Pulmonary artery endothelial cell (primary cell): ENCODE results near the gene KSR2. TPM values are rescaled to one million over a fixed set of nuclear protein-coding genes. Genes with fewer than 3 reads are reported as not detected.

Experiments
- DNase-seq: peaks from one replicate; pipeline ENCODE4 v3.0.0-alpha.2; 2011; ENCODE audit warnings: low read depth, low spot score
- total RNA-seq: library from RNA; depleted of rRNA; stranded (reverse); fragments of >200 nt; gene quantifications from 2 replicates; pipeline ENCODE4 v1.2.3, GENCODE V29; 2014

KSR2 gene
- total RNA-seq, 1 donor from 2014 or later = 0.99 TPM

DNA sequence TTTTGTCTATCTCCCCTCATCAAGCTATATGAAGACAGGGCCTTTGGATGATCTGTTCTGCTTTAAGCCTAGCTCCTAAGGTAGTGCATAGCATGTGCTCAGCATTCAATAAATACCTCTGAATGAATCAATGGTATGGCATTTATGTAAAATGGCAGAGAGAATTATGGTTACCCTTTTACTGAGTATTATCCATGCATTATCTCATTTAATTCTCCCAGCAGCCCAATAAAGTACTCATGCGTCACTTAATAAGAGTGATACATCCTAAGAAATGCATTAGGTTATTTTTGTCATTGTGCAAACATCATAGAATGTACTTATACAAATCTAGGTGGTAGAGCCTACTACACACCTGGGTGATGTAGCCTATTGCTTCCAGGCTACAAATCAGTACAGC, 269.7 kb downstream of the KSR2 start:
- DNase-seq = no peak

DNA sequence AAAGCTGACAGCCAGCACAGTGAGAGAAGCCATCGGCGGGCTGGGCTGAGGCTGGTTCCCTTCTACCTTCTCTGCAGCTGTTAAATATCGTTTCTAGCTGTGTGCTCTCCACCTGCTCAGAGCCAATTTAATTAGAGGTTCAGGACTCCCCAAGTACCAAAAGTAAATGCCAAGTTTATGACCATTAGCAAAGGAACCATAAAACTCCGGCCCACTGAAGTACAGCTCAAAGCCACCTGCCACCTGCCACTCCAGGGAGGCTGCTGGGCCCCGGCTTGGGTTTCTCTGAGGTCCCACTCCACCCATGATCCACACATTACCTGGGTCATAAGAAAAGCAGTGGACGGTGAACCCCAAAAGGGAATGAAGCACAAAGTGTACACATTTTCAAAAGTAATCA, 272.8 kb downstream of the KSR2 start:
- DNase-seq = no peak

DNA sequence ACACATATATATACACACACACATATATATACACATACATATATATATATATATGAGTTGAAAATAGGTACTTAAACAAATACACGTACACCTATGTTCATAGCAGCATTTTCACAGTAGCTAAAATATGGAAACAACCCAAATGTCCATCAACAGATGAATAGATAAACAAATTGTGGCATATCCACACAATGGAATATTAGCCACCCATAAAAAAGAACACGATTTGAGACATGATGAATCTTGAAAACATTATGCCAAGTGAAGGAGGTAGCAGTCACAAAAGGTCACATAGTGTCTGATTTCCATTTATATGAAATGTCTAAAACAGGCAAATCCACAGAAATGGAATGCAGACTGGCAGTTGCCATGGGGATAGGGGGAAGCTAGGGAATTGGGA, 276.3 kb downstream of the KSR2 start:
- no peak for DNase-seq

DNA sequence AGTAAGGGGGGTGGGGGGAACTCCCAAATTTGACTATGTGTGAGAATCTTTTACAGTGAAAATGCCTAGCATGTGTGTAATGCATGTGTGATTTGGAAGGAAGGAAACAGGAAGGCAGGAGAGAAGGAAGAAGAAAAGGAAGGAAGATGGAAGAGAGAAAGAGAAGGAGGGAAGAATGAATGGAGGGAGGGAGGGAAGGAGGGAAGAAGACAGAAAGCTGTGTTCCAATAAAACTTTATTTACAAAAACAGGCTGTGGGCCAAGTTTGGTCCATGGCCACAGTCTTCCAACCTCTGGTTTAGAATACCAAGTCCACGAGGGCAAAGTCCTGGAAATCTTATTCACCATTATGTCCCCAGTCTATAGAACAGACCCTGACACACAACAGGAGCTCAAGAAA, 278.9 kb downstream of the KSR2 start:
- DNase-seq = no peak

DNA sequence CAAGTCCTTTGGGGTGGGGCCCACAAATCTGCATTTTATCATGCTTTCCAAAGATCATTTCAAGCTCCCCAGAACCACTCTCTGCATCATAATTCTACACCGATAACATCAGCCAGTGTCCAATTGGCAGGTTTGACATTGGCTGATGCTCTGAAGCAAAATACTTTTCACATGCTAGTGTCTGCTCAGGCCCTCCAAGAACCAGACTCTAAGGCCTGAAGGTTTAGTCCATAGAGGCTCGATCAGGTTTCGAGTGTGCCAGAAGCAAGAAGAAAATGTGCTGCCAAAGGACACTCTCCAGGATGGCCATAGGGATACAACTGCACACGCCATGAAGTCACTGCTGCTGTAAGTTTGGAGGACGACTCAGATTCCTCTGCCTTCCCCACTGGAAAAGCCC, 280.3 kb downstream of the KSR2 start:
- no peak for DNase-seq

DNA sequence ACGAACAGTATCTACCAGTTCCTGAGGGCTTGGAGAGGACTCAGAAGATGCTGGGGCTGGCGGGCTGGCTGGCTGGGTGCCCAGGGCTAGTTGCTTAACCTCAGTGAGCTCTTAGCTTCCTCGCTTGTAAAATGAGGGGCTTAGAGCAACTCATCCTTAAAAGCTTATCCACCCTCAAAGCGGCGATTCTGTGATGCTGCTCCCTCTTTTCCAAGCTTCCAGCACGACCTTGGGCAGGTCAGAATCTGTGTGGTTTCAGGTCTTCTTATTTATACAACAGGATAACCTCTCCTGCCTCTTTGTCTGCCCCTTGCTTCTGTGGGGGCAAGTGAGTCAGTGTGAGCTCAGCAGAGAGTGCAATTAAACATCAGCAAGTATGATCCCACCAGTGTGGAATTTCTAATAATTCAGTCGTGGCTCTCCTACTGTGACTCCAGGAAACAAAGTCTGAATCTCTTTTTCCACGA, 281.8 kb downstream of the KSR2 start:
- DNase-seq = peak; percentile 81

DNA sequence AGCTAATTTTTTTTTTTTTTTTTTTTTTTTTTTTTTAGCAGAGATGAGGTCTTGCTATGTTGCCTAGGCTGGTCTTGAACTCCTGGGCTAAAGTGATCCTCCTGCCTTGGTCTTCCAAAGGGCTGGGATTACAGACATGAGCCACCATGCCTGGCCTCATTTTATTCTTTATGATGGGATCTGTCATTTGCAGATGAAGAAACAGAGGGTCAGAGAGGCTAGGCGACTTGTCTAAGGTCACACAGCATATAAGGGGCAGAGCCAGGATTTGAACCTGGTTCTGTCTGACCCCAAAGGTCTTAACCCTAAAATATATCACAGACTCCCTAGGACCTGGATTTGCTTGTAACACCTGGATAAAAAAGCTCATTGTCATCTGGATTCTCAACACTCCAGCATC, 282.6 kb downstream of the KSR2 start:
- DNase-seq = no peak

DNA sequence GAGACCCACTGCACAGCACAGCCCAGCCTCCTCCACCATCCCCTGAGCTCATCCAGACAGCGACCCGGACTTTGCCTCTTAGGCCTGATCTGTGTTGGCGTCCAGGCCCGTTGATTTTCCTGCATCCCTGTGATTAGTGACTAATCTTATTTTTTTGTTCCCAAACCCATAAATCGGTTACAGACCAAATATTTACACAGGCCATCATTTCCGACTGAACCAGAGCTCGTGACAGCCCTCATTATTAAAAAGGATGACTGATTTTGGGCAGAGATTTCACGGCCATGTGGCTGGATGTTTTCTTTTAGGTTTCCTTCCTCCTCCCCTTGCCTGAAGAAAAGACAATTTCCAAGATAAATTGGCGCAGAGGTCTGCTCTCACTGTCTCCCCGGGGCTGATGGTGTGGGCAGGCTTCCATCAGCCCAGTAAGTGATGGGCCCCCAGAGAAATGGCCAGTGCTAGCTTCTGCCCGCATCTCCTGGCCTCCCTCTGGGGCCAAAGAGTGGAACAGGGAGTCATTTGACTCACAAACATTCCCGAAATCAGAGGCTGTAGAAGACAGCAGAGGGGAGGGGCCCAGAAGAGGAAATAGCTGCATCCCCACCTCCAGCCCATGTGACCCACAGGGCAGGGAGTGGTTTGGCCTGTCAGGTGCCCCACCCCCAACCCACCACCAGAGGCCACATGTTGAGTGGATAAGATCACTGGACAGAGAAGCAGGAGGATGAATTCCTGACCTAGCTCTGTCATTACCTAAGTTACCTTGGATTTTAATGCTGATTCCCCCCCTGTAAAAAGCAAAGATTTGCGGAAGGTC, 283.5 kb downstream of the KSR2 start:
- peak; percentile 85 for DNase-seq

DNA sequence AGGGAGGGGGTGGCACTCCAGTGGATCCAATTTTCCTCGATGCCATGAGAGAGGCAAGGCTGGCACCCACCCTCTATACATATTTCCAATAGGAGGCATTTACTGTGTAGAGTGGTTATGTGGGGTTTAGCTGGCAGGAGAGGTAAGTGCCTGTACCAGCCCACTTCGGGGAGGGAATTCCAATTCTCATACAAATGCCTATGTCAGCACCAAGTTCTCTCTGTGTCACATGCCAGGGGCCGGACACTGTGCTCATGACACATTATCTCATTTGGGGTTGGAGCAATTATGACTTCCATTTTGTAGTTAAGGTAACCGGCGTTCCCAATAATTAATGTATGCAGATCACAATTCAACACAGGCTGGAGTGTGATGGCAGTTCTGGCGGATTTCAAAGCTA, 284.3 kb downstream of the KSR2 start:
- DNase-seq = no peak

DNA sequence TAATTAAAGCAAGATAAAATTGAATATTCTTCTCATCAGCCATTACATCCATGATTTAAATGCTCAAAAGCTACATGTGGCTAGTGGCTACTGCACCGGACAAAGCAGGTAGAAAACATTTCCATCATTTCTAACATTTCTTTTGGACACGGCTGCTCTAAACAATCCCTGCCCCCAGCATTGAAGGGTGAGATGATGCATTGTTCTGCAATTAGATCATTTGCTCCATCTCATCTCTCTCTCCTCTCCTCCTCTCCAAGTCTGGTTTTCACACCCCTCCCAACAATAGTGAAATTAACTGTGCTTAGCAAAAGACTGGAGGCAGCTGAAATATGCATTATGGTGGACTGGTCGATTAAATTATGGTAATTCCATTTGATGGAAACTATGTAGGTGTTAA, 288.5 kb downstream of the KSR2 start:
- DNase-seq = peak; percentile 39

DNA sequence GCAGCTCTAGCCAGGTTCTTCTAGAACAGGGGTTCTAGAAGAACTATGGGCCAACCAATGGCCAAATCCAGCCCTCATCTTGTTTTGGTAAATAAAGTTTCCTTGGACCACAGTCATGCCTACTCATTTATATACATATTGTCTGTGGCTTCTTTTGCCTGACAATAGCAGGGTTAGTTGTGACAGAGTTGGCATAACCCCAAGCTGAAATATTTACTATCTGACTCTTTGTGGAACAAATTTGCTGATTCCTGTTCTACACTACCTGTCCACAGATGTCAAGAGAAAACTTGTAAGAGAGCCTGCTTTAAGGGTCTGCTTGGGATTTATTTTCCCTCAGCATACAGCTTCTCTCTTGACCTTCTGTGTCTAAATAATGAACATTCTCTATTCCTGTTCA, 289.0 kb downstream of the KSR2 start:
- no peak for DNase-seq

DNA sequence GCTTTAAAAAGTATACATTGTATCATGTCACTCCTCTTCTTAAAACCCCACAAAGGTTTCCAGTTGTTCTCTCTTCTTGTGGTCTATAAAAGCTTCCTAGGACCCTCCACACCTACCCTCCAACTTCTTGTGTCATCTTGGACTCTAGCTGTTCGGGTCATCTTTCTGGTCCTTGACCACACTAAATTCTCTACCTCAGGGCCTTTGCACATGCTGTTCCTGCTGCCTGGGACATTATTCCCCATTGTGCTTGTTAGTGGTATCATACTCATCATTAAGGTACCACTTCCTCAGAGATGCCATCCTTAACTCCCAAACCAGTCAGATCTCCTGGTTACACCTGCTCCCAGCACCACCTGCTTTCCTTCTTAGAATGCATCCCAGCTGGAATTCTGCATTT, 294.0 kb downstream of the KSR2 start:
- no peak for DNase-seq

DNA sequence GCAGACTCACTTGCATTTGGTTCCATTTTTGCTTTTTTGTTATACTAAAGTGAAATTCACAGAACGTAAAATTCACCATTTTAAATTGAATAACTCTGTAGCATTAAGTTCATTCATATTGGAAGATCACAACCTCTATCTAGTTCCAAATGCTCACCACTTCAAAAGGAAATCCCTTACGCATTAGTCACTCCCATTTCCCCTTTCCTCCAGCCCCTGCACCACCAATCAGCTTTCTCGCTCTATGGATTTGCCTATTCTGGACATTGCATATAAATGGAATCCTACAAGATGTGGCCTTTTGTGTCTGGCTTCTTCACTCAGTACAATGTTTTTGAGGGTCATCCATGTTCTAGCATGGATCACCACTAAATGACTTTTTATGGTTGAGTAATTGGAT, 294.5 kb downstream of the KSR2 start:
- DNase-seq = peak; percentile 70

DNA sequence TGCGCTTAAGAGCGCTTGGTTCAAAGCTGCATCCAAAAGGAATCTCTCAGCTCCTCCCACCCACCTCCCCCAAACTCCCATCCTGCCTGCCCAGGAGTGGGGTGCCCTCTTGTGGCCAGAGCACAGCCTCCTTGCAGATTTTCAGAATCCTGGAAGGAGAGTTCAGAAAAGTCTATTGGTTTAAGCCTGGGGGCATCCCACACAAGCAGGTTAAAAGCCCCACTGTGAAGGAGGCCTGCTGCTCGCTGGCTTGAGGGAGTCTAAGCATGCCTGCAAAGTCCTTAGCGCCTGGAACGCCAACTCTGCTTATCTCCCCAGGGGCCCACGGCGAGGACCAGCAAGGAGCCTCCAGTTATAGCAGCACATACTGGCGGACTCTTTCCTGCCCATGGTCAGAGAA, 297.1 kb downstream of the KSR2 start:
- DNase-seq = no peak

DNA sequence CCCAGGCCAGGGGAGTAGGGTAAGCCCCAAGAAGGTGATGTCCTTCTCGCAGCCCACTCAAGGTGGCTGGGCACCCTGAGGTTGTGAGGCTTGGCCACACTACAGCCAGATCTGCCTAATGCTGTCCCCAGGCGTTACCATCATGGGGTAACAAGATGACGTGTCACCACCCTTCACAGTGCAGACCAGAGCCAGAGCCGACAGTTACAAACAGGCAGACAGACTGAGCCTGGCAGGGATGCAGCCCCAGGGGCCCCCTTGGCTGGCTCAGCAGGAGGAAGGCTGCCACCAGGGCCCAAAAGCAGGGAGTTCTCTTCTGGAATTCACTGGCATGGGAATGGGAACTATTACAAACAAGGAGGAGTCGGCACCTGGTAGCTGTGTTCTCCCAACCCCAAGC, 304.6 kb downstream of the KSR2 start:
- DNase-seq = no peak

DNA sequence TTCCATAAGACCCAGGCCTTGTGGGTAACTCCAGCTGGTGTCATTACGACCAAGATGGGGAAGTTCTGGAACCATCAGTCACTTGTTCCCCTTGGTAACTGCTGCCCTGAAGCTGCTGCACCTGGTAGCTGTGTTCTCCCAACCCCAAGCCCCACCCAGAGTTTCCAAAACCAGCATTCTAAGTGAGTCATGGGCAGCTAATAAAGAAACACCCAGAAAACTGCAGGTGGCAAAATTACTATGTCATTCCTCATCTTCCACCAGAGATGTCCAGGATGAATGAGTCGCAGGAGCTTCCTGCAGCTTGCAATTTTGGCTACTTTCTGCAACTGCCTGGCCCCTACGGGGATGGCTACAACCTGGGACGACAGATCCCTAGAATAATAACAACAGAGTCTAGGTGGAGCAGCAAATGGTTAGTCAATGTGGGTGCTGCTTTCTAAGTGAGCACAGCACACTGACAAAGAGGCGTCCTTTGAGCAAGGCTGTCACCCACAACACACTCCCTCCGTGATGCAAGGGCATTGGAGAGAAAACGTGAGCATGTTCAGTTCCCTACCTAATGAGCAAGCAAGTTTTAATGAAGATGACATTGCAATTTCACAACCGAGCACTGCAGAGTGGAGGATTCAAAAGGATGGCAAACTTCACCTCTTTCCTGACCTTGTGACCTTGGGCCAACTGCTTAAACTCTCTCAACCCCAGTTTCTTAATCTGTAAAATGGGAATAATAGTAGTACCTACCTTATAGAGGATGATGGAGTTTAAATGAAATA, 306.0 kb downstream of the KSR2 start:
- no peak for DNase-seq

DNA sequence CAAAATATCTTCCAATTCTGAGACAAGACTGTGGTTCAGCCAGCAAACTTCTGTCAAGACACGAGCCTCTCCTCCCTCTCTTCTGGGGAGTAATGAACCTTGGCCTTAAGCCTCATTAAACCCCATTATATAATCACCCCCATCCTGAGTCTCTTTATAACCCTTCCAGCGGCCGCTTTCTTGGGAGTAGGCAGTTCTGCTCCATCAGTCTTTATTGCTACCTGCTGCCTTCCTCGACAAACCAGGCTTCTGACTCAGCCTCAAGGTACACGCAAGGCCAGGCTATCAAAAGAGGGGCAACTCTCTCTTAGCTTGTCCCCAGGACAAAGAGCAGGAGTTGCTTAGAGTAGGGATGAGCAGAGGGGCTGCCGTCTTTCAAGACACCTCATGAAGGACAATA, 306.6 kb downstream of the KSR2 start:
- no peak for DNase-seq

DNA sequence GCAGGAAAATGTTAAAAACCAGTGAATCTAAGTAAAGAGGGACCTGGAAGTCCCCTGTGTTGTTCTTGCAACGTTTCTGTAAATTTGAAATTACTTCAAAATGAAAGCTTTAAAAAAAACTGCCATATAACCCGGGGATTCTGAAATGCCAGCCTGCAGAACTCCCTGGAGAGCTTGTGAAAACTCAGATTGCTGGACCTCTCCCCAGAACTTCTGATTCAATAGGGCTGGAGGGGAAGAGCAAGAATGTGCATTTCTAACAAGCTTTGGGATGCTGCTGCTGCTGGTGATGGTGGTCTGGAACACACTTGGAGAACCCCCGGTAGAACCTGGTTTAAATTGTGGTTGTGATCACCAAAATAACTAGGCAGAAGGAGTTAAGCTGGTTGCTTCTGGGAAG, 307.3 kb downstream of the KSR2 start:
- no peak for DNase-seq

DNA sequence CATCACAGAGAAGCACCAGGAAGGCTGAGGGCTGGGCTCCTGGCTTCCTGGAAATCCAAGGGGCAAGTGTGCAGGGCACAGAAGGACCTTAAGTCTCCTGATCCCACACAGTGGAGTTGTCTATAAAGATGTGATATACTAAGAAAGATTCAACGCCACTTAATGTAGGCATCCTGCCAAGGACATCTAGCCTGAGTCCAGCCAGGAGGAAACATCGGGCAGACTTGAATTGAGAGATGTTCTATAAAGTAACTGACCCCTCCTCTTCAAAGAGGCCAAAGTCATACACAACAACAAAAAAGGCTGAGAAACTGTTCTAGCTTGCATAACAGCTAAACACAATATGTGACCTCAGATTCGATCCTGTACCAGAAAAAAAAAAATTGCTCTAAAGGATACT, 307.9 kb downstream of the KSR2 start:
- DNase-seq = no peak

DNA sequence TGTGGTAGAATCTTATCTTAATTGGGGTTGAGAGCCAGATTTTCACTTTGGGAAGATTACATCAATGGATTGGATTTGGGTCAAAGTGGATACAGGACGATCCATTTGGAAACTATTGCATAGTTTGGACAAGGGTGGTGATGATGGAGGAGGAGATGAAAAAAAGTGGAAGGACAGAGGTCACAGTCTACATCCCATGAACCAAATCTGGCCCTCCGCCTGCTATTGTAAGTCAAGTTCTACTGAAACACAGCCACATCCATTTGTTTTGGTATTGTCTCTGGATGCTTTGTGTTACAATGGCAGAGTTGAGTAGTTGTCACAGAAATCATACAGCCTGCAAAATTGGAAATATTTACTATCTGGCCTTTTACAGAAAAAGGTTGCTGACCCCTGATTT, 310.6 kb downstream of the KSR2 start:
- no peak for DNase-seq

DNA sequence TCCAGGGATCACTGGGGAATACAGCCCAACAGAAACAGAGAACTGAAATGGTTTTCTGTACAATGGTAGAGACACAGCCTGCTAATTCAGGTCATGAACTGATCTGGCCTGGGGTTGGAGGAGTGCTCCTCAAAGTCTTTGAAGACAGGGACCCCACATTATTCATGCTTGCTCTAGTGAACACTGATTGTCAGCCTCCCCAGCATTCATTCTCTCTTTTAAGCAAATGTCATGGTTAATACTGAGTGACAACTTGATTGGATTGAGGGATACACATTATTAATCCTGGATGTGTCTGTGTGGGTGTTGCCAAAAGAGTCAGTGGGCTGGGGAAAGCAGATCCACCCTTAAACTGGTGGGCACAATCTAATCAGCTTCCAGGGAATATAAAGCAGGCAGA, 319.0 kb downstream of the KSR2 start:
- DNase-seq = no peak

DNA sequence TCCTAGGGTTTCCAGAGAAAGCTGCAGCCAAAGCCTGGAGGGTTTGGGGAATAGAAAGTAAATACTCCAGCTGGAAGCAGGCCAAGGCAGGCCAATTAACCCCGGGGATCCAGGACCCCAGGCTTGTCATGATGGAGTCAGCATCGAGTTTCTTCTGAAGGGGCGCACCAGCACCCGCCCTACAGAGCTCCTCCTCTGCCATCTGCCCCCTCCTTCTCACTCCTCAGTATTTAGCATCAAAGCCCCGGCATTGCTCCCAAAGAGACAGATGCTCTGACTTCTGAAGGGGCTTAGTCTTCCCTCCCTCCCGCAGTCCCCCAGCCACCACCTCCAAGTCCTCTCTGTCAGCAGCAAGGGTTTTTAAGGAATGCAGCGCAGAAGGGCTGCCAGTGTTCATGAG, 322.3 kb downstream of the KSR2 start:
- DNase-seq = no peak

DNA sequence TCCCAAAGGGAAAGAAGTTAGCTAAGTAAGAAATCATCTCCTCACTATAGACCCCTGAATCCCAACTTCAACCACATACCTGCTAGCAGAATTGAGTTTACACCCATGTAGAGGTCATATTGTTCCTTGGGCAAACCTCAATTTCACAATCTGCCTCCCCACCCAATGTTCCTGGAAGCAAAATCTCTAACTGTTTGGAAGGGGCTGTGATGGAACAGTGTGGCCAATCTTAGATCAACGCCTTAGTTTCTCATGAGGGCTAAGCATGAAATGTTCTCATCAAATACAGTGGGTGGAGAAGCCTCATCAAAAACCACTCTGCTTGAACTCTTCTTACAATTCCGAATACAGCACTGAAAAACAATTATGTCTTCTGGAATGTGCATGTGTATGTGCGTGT, 323.3 kb downstream of the KSR2 start:
- DNase-seq = no peak
